ENCODE measurements around the gene LRRN2. TPM values are rescaled to one million over a fixed set of nuclear protein-coding genes. Genes with fewer than 3 reads are reported as not detected.

The LRRN2 gene
- total and polyA plus RNA-seq, 2 experiments from 2014 or later, result 7.0 to 27.9 TPM

DNA sequence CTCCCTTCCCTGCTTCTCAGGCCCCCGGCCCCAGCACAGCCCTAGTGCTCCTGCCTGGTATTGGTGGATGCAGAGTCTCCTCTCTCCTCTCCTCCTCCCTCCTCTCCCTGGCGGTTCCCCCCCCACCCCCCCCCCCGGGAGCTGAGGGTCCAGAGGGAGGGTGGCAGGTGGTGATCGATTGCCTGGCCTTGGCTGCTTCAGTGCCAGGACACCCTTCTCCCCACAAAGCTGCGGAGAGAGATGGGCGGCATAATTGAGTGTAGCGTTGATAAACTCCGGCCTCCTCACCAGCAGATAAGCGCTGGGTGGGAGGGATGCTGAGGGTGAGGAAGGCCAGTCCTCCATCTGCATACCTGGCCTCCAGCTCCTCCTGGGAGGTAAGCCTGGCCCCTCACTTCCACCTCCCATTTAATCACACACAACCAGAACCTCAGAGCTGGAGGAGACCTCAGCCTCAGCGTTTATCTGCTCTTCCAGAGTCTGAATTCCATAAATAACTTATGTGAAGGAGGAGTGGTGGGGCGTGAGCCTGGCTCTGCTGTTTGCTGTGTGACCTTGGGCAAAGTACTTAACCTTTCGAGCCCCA, 60.8 kb downstream of the LRRN2 start:
- Histone ChIP-seq H3K4me1 (ENCODE audit: insufficient read depth) (peaks cover 15% of the 10 kb centered on the region), H3K4me2 (no peak overlapping the region), H3K27me3 (no peaks in the 10 kb centered on the region), H3K36me3 (replicated peaks; ENCODE audit: insufficient read depth, low read depth) (no peaks in the 10 kb centered on the region), H3K27ac (no peak overlapping the region), H3K79me2 (no peaks in the 10 kb centered on the region), H4K20me1 (ENCODE audit: insufficient read depth, poor library complexity, severe bottlenecking) (no peaks in the 10 kb centered on the region), H3K4me3 (no peak overlapping the region), H3K9me2 (replicated peaks; ENCODE audit: insufficient read depth) (no peaks in the 10 kb centered on the region), H2AFZ (no peak overlapping the region), H3K9me3 (ENCODE audit: low read depth) (no peaks in the 10 kb centered on the region)
- no peak for TF ChIP-seq CTCF (IDR thresholded peaks at IDR 0.05; ENCODE audit: poor library complexity)
- no peak for TF ChIP-seq EZH2phosphoT487 (IDR thresholded peaks at IDR 0.05; ENCODE audit: low read depth, severe bottlenecking, unreplicated experiment)
- no peak for TF ChIP-seq EZH2 (IDR thresholded peaks at IDR 0.05; ENCODE audit: borderline replicate concordance)
- WGBS (ENCODE audit: low lambda C conversion rate, missing lambda C conversion rate), result 36% methylated on average over 10 of the region's 12 CpGs
- DNase-seq (ENCODE audit: low spot score), result peak; percentile 29

DNA sequence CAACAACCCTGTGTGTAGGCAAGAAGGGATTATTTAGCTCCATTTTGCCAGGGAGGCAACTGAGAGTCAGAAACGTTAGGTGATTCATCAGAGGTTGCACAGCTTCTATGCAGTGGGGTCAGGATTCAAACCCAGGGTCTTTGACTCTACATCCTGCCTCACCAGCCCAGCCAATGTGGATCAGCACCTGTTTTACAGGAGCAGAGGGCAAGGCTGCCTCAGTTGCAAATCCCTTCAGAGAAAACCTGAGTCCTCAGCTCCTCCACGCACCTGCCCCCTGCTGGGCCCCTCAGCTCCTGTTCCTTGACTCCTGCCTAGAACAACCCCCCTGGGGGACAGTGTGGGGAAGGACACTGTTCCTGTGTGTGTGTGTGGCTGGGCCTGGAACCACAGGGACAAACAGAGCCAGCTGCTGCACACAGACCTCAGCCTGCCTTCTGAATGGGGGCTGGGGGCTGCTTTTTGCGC, 61.6 kb downstream of the LRRN2 start:
- Histone ChIP-seq H4K20me1 (ENCODE audit: insufficient read depth, poor library complexity, severe bottlenecking) (no peaks in the 10 kb centered on the region), H3K4me1 (ENCODE audit: insufficient read depth) (peaks cover 15% of the 10 kb centered on the region), H3K4me3 (no peak overlapping the region), H3K79me2 (no peaks in the 10 kb centered on the region), H3K4me2 (no peak overlapping the region), H3K9me2 (replicated peaks; ENCODE audit: insufficient read depth) (no peaks in the 10 kb centered on the region), H3K27me3 (no peaks in the 10 kb centered on the region), H3K9me3 (ENCODE audit: low read depth) (no peaks in the 10 kb centered on the region), H3K27ac (no peak overlapping the region), H2AFZ (no peak overlapping the region), H3K36me3 (replicated peaks; ENCODE audit: insufficient read depth, low read depth) (no peaks in the 10 kb centered on the region)
- 52% methylated on average over 3 of the region's 3 CpGs for WGBS (ENCODE audit: low lambda C conversion rate, missing lambda C conversion rate)
- DNase-seq (ENCODE audit: low spot score), result peak; percentile 40
- TF ChIP-seq EZH2 (IDR thresholded peaks at IDR 0.05; ENCODE audit: borderline replicate concordance) (no peak), CTCF (IDR thresholded peaks at IDR 0.05; ENCODE audit: poor library complexity) (peak; percentile 8)

GRCh38 chr1:204623365-204623893, 62.1 kb downstream of the LRRN2 start:
- TF ChIP-seq EZH2 (IDR thresholded peaks at IDR 0.05; ENCODE audit: borderline replicate concordance) (no peak), CTCF (IDR thresholded peaks at IDR 0.05; ENCODE audit: poor library complexity) (no peak), EZH2phosphoT487 (IDR thresholded peaks at IDR 0.05; ENCODE audit: low read depth, severe bottlenecking, unreplicated experiment) (no peak)
- Histone ChIP-seq H3K36me3 (replicated peaks; ENCODE audit: insufficient read depth, low read depth) (no peaks in the 10 kb centered on the region), H3K27ac (no peak overlapping the region), H3K9me2 (replicated peaks; ENCODE audit: insufficient read depth) (no peaks in the 10 kb centered on the region), H3K4me2 (no peak overlapping the region), H3K79me2 (no peaks in the 10 kb centered on the region), H2AFZ (no peak overlapping the region), H3K9me3 (ENCODE audit: low read depth) (no peaks in the 10 kb centered on the region), H3K4me3 (no peak overlapping the region), H4K20me1 (ENCODE audit: insufficient read depth, poor library complexity, severe bottlenecking) (no peaks in the 10 kb centered on the region), H3K27me3 (no peaks in the 10 kb centered on the region), H3K4me1 (ENCODE audit: insufficient read depth) (peaks cover 15% of the 10 kb centered on the region)
- DNase-seq (ENCODE audit: low spot score), result peak; percentile 79
- WGBS (ENCODE audit: low lambda C conversion rate, missing lambda C conversion rate), result 38% methylated on average over 8 of the region's 8 CpGs
